ENCODE results near the gene BLOC1S6.
A peak's percentile ranks its signal among the peaks of the same experiment; 100 is the strongest.

The BLOC1S6 gene

DNA sequence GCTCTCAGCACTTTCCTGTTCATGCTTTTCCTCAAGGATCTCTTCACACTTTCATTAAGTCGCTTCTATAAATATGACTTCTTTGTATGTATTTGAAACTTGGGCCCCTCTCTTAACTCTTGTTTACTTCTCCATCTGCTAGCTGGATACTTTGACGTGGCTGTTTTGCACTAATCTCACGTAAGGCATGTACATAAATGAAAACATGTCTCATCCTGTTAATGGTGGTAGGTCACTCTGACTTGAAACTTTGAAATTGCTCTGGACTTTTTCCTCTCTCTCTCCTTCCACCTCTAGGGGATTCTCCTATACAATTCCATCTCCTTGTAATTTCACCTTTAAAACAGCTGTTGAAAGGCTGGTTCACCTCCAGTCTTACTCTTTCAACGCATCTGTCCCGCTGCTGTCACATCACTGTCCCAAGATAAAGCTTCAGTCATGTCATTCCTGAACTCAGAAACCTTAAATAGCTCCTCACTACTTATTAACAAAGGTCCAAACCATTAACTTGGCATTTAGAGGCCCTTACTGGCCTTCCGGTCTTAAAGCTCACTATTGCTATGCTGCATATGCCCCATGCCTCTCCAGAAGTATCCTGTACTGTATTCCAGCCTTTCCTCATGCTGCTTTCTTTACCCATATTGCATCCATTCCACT is 1.2 kb downstream of the BLOC1S6 start:
- DNase-seq (ENCODE audit: low read depth) = peak; percentile 12

- no peak for DNase-seq (ENCODE audit: low read depth)
Measured at GRCh38 chr15:45589256-45589655, 2.1 kb downstream of the BLOC1S6 start.

DNA sequence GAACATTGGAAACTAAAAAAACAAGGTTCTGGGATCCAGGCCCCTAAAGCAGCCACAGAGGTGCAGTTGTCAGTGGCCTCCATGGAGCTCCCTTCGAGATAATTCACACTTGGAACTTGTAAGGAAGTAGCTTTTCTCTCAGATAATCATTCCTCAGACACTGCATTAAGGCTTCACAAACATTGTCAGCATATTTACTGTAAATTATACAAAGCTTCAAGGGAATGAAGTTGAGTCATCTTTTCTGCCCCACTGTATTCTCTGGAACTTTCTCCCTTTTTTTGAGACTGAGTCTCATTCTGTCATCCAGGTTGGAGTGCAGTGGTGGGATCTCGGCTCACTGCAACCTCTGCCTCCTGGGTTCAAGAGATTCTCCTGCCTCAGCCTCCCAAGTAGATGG is 7.1 kb downstream of the BLOC1S6 start:
- no peak for DNase-seq (ENCODE audit: low read depth)

DNA sequence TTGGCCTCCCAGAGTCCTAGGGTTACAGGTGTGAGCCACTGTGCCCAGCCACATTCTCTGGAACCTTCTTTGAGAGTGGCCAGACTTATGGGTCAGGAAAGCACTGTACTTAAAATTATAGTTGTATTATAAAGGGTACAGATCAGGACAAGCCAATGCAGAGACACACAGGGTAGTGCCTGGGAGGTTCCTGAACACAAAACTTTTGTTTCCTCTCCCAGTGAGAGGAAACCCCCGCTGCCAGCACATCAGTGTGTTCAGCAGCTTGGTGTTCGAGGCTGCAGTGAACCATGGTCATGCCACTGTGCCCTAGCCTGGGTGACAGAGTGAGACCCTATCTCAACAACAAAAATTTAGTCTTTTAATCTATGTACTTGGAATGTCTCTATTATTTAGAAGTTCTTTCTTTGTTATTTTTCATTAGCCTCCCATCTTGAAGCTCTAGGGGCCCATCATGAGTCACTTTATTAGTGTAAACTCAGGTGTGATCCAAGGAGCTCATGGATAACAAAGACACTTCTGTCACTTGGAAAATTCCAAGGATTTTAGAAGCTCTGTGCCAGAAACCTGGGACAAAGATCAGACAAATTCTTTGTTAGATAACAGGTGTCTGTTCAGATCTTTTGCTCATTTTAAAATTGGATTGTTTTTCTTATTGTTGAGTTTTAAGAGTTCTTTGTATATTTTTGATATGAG is 7.8 kb downstream of the BLOC1S6 start:
- DNase-seq (ENCODE audit: low read depth) = no peak

DNA sequence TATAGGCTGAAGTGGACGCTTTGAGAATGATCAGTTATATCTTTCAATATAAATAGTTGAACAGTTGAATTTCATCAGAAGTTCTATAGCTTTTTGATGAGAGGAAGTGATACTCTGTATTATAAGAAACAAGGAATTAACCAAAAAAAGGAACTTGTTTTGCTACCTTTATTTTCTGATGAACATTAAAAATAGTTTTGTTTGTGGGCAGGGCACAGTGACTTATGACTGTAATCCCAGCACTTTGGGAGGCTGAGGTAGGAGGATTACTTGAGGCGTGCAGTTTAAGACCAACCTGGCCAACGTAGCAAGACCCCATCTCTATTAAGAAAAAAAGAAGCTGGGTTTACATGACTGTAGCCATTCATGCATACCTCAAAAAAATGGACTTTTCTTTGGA is 16.7 kb downstream of the BLOC1S6 start:
- DNase-seq (ENCODE audit: low read depth) = no peak

DNA sequence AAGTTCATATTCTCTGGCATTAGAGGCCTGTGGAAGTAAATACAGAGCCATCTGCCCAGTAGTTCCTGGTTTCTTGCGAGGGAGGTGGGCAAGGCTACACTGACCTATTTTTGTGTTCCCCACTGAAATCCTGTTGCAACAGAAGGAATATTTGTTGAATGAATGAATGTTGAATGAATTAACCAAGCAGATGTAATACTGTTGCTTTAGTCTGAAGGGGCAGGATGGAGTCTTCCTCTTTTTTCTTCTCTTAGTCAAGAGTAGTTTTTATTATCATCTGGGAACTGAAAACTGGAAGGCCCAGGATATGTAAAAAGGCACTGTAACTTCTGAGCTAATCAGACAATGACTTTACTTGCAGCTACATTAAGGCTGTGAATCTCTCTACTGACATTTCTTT is 17.1 kb downstream of the BLOC1S6 start:
- no peak for DNase-seq (ENCODE audit: low read depth)

- no peak for DNase-seq (ENCODE audit: low read depth)
Measured at GRCh38 chr15:45606413-45606812, 19.2 kb downstream of the BLOC1S6 start.

- DNase-seq (ENCODE audit: low read depth) = no peak
Measured at GRCh38 chr15:45606841-45607240, 19.7 kb downstream of the BLOC1S6 start.

DNA sequence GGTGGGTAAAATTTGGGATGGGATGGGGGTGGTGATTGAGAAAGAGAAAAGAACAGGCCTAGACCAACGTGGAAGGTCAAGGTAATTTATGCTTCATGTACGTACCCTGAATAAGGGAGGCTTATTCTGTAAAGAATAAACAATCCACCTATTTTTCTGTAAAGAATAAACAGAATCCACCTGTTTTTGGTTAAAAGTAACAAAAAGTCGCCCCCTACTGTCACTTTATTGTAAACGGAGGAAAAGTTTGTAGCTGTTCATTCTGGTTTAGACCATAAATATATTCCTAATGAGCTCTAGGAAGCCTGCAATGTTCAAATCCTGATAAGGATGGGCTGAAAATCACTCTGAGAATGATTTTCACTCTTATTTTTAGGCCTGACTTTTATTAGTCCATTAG is 24.1 kb downstream of the BLOC1S6 start:
- DNase-seq (ENCODE audit: low read depth) = peak; percentile 59

DNA sequence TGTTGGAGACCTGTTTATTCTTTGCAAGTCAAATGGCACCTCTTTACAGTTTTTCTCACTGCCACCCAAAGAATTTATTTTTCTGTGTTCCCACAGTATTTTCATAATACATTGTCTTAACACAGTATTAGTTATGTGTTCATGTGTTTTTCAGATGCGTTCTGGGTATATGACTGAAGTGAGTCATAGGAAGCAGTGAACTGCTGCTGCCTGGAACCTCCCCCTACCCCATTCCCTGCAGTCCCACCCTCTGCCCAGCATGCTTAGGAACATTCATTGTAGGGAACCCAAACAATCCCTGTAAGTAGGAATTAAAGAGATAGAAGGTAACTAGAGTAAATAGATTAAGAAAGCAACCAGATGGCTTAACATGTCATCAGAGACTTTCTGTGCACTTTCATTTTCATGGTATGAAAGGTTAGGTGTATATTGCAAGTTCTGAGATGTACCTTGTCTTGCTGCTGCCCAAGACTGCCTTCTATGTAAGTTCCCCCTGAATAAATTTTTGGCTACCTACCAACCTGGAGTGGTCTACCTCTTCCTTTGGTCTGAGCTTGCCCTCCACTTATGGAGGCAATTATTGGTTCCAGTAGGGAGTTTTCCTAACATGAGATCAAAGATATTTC is 25.7 kb downstream of the BLOC1S6 start:
- peak; percentile 67 for DNase-seq (ENCODE audit: low read depth)

GRCh38 chr15:45616901-45617323 is 29.7 kb downstream of the BLOC1S6 start:
- DNase-seq (ENCODE audit: low read depth) = peak; percentile 52

DNA sequence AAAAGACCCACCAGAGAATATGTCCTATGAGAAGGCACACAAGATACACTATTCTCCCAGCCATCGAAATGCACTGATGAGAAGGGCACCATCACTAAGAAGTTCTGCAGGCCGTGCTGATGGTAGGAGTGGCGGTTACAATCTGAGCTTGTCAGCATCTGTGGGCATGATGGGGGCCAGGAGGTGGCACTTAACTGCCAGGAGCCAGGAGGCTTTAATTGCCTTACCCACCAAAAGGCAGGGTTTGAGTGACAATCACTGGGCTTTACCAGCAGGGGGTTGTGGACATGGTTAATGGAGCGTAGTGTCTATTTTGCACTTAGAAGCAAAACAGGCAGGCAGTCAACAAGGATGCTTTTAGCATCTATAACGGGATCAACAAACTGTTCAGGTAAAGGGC is 31.6 kb downstream of the BLOC1S6 start:
- no peak for DNase-seq (ENCODE audit: low read depth)

GRCh38 chr15:45628136-45628535 is 41.0 kb downstream of the BLOC1S6 start:
- DNase-seq (ENCODE audit: low read depth) = no peak

DNA sequence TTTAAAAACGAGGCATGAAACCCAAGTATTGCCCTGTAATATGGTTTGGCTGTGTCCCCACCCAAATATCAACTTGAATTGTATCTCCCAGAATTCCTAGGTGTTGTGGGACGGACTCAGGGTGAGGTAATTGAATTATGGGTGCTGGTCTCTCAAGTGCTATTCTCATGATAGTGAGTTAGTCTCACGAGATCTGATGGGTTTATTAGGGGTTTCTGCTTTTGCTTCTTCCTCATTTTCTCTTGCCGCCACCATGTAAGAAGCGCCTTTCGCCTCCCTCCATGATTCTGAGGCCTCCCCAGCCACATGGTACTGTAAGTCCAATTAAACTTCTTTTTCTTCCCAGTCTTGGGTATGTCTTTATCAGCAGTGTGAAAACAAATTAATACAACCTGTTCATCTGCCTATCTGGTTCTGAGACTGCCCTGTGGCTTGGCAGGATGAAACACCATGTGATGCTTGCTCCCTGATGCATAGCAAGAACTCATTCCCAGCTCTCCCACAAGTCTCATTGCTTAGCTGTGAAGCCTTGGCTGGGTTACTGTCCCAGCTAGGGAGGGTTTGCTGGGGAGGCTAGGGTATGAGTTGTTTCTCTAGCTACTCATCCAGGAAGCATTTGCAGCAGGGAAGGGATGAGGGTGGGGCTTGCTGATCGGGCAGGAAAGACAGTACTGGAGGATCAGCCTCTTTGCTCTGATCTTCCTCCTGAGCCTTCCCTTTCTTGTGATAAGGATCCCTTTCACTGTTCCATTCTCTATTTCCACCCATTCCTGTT is 43.9 kb downstream of the BLOC1S6 start:
- peak; percentile 92 for DNase-seq (ENCODE audit: low read depth)

- peak; percentile 57 for DNase-seq (ENCODE audit: low read depth)
Measured at GRCh38 chr15:45631776-45632175, 44.6 kb downstream of the BLOC1S6 start.

GRCh38 chr15:45634432-45635190 is 47.4 kb downstream of the BLOC1S6 start, which contains the start of gene SQOR:
Gene SQOR, plus strand, starts transcription at chr15:45635029. Its CDS starts 23,895 bp downstream, at chr15:45658924.
- peak; percentile 81 for DNase-seq (ENCODE audit: low read depth)

DNA sequence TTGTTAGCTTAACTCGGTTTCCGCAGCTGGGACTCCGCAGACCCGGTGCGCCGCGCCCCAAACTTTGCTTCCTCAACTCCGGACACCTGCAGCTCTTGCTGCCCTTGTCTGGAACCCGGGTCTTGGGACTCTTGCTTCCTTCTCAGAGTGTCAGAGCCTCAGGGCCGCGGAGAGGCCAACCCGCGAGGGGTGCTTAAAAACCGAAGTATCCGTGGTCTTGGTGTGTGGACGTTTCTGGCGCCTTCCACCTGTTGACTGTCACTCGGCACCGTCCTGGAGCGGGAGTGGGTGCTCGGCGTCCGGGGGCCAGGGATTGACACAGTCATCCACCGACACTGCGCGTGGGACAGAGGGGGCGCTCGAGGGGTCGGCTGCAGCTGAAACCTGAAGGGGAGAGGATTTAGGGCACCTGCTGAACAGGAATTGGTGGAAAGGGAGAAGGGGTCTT is 48.0 kb downstream of the BLOC1S6 start:
- DNase-seq (ENCODE audit: low read depth) = peak; percentile 58

GRCh38 chr15:45635763-45636292 is 48.6 kb downstream of the BLOC1S6 start:
- DNase-seq (ENCODE audit: low read depth) = no peak

DNA sequence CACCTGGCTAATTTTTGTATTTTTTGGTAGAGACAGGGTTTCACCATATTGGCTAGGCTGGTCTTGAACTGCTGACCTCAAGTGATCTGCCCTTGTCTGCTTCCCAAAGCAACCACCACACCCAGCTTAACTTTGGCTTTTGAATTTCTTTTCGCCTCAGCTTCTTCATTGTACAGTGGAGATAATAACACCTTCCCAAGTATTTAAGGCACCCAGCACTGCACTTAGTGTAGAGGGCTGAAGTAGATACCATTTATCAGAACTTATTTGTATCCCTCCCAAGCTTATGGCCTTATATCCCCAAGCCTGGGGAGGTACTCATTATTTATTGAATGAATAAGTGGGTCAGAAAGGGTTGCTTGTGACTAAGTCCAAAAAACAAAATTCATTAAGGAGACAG is 50.0 kb downstream of the BLOC1S6 start:
- DNase-seq (ENCODE audit: low read depth) = no peak

DNA sequence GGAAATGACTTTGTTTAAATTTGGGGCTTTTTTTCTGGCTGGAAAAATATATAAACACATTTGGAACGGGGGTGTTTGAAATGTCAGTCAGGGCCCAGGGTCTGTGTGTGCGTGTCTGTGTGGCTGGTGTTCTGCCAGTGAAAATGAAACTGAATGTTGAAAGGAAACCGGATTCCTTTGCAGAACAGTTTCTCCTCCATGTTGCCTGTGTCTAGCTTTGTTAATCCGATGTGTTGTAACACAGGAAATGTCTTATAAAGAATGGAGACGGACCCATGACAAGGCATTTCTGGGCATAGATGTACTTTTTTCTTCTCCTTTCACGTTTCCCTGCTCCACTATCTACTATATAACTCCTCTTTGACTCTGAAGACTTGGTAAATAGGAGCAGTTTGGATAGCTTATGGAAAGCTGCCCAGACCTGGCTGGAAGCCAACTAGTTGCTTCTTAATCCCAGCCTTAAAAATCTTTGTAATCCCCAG is 50.4 kb downstream of the BLOC1S6 start:
- DNase-seq (ENCODE audit: low read depth) = peak; percentile 78

- DNase-seq (ENCODE audit: low read depth) = peak; percentile 93
Measured at GRCh38 chr15:45640616-45641015, 53.4 kb downstream of the BLOC1S6 start.

Data from ELR (cell line).